GM12801 (cell line): ENCODE data around the gene KRTAP10-2.
"Not testable (repeated sequence)": the region's sequence is repeated elsewhere in the genome, so short reads cannot be mapped to it uniquely, and the experiment has no call there.

Source experiments
- CTCF ChIP-seq: IDR thresholded peaks from one replicate; pipeline ENCODE4 v1.5.1; 2011; ENCODE audit warnings: control low read depth; ENCODE audit not compliant: insufficient read length; ENCODE audit errors: extremely low read depth

Gene KRTAP10-2

GRCh38 chr21:44579056-44579832 is 27.9 kb upstream of the KRTAP10-2 start:
- TF ChIP-seq CTCF: no peak

- TF ChIP-seq CTCF: no peak
These were observed 27.2 kb upstream of the KRTAP10-2 start for GRCh38 chr21:44578371-44579055.

GRCh38 chr21:44576025-44576420 is 24.7 kb upstream of the KRTAP10-2 start:
- no peak for TF ChIP-seq CTCF

- TF ChIP-seq CTCF: no peak
These were observed 24.2 kb upstream of the KRTAP10-2 start for GRCh38 chr21:44575307-44576024.

GRCh38 chr21:44574457-44575306 is 23.4 kb upstream of the KRTAP10-2 start:
- TF ChIP-seq CTCF: no peak

- not testable (repeated sequence) for TF ChIP-seq CTCF
These were observed 22.5 kb upstream of the KRTAP10-2 start, which contains the start of gene KRTAP10-4 for GRCh38 chr21:44573630-44574456. KRTAP10-4 (plus strand) TSS chr21:44573729; CDS start chr21:44573759, 30 bp downstream.
